Osteoblast (primary cell): ENCODE results near the gene NUDT8. TPM values are rescaled to one million over a fixed set of nuclear protein-coding genes. Genes with fewer than 3 reads are reported as not detected.

ENCODE experiments used
- DNase-seq: peaks from one replicate; pipeline ENCODE4 v3.0.0; 2011; ENCODE audit warnings: low spot score, mixed read lengths; ENCODE audit not compliant: insufficient read length; ENCODE audit errors: missing footprints
- H2AFZ ChIP-seq: 2 replicates; pipeline ENCODE4 v1.6.0; 2011; ENCODE audit warnings: mild to moderate bottlenecking, low read length
- H3K27ac ChIP-seq: 2 replicates; pipeline ENCODE4 v1.5.1; 2011; ENCODE audit warnings: mild to moderate bottlenecking, low read depth, low read length, moderate library complexity
- H3K27me3 ChIP-seq: 2 replicates; pipeline ENCODE4 v1.6.0; 2012; ENCODE audit warnings: mild to moderate bottlenecking, control low read depth, inconsistent platforms, low read length, moderate library complexity; ENCODE audit not compliant: insufficient read depth
- H3K36me3 ChIP-seq: 2 replicates; pipeline ENCODE4 v1.5.1; 2011; ENCODE audit warnings: mild to moderate bottlenecking, low read length, control low read depth, moderate library complexity; ENCODE audit not compliant: insufficient read depth
- H3K4me1 ChIP-seq: 2 replicates; pipeline ENCODE4 v1.5.1; 2011; ENCODE audit warnings: mild to moderate bottlenecking, low read length, control low read depth, moderate library complexity; ENCODE audit not compliant: insufficient read depth
- H3K4me2 ChIP-seq: 2 replicates; pipeline ENCODE4 v1.6.0; 2011; ENCODE audit warnings: mild to moderate bottlenecking, low read length; ENCODE audit not compliant: insufficient read depth
- H3K4me3 ChIP-seq: fragments of 200-600 bp; sonication (generic); 3 replicates; pipeline ENCODE4 v1.5.1; 2012; ENCODE audit warnings: mild to moderate bottlenecking, low read length, inconsistent platforms; ENCODE audit not compliant: insufficient read depth
- H3K79me2 ChIP-seq: 2 replicates; pipeline ENCODE4 v1.6.0; 2012; ENCODE audit warnings: mild to moderate bottlenecking, low read length, control low read depth, inconsistent platforms; ENCODE audit not compliant: insufficient read depth
- H3K9me3 ChIP-seq: 2 replicates; pipeline ENCODE4 v1.5.1; 2011; ENCODE audit warnings: low read depth, low read length, control low read depth
- H4K20me1 ChIP-seq: 2 replicates; pipeline ENCODE4 v1.6.0; 2012; ENCODE audit warnings: mild to moderate bottlenecking, low read length, control low read depth; ENCODE audit not compliant: insufficient read depth
- CTCF ChIP-seq: IDR thresholded peaks from 2 replicates; pipeline ENCODE4 v1.5.1; 2011; ENCODE audit warnings: mild to moderate bottlenecking, low read depth, low read length, moderate library complexity; ENCODE audit errors: extremely low read depth
- total RNA-seq: library from RNA; depleted of rRNA; stranded (reverse); fragments of >200 nt; gene quantifications from 2 replicates; pipeline ENCODE4 v1.2.3, GENCODE V29; 2012

Gene NUDT8
- total RNA-seq, 1 donor, result 4.7 TPM

- Histone ChIP-seq H3K36me3 (peaks cover 22% of the 10 kb centered on the region), H3K79me2 (peaks cover 22% of the 10 kb centered on the region), H4K20me1 (peaks cover 13% of the 10 kb centered on the region), H2AFZ (peak overlapping the region; percentile 61), H3K4me3 (peak overlapping the region; percentile 88), H3K9me3 (no peaks in the 10 kb centered on the region), H3K27me3 (peaks cover 24% of the 10 kb centered on the region), H3K27ac (peak overlapping the region; percentile 72), H3K4me2 (peak overlapping the region; percentile 89), H3K4me1 (peaks cover 8% of the 10 kb centered on the region)
- no peak for TF ChIP-seq CTCF
- peak; percentile 87 for DNase-seq
These were observed 45.4 kb downstream of the NUDT8 start for GRCh38 chr11:67584205-67584880.

GRCh38 chr11:67583247-67584204 lies 46.2 kb downstream of the NUDT8 start, which contains the start of gene GSTP1:
Gene GSTP1, plus strand, starts transcription at chr11:67583812. Its CDS starts 32 bp downstream, at chr11:67583844.
- H3K79me2 ChIP-seq, result peaks cover 22% of the 10 kb centered on the region

GRCh38 chr11:67582011-67582410 lies 47.7 kb downstream of the NUDT8 start:
- no peaks in the 10 kb centered on the region for H3K9me3 ChIP-seq
- peaks cover 8% of the 10 kb centered on the region for H3K4me1 ChIP-seq
- peaks cover 17% of the 10 kb centered on the region for H3K36me3 ChIP-seq
- no peak overlapping the region for H3K4me2 ChIP-seq
- no peak overlapping the region for H2AFZ ChIP-seq
- no peak for DNase-seq
- TF ChIP-seq CTCF, result no peak
- H3K27me3 ChIP-seq, result peaks cover 31% of the 10 kb centered on the region
- no peak overlapping the region for H3K27ac ChIP-seq
- peaks cover 13% of the 10 kb centered on the region for H4K20me1 ChIP-seq
- H3K4me3 ChIP-seq, result no peak overlapping the region
- H3K79me2 ChIP-seq, result peaks cover 22% of the 10 kb centered on the region

More at GRCh38 chr11:67583247-67584204, 46.2 kb downstream of the NUDT8 start, which contains the start of gene GSTP1:
- Histone ChIP-seq H3K36me3 (peaks cover 22% of the 10 kb centered on the region), H3K27ac (peak within 1 kb of the TSS; percentile 72), H3K4me1 (peaks cover 8% of the 10 kb centered on the region), H2AFZ (peak within 1 kb of the TSS; percentile 85), H3K4me3 (peak within 1 kb of the TSS; percentile 88), H3K27me3 (peaks cover 28% of the 10 kb centered on the region), H3K4me2 (peak within 1 kb of the TSS; percentile 89), H4K20me1 (peaks cover 13% of the 10 kb centered on the region), H3K9me3 (no peaks in the 10 kb centered on the region)
- DNase-seq, result peak; percentile 98
- peak; percentile 50 for TF ChIP-seq CTCF
